HCT116 (cell line): Measurements from ENCODE around the gene SND1. TPM values are rescaled to one million over a fixed set of nuclear protein-coding genes. Genes with fewer than 3 reads are reported as not detected.

Experiments used
- ATAC-seq: fragments of 200-7000 bp; cut with Tn5 transposase; 2 replicates; pipeline ENCODE4 v1.9.1; 2020; ENCODE audit warnings: mild to moderate bottlenecking, moderate library complexity
- BruUV-seq: library from RNA; stranded (reverse); fragments of 400-500 nt; replicated peaks from 2 replicates; lab custom pipeline; 2021; lab: Mats Ljungman, UMichigan
- CTCF ChIA-PET: fragments of 300-600 bp; sonication (Branson Sonifier 250); formaldehyde crosslinking; loops from one replicate; lab custom pipeline; 2021; ENCODE audit warnings: antibody characterized with exemption; lab: Charles Lee
- POLR2A ChIA-PET: fragments of 300-600, 350-600 bp; sonication (Branson Sonifier 250); formaldehyde crosslinking; loops from one replicate; lab custom pipeline; 2021; ENCODE audit warnings: antibody characterized with exemption; lab: Charles Lee
- RAD21 ChIA-PET, 2 experiments: fragments of 300-600 bp; sonication (Branson Sonifier 250); formaldehyde crosslinking; loops; one replicate each; lab custom pipeline; 2023; ENCODE audit warnings: low total read pairs in 2 of 2; ENCODE audit not compliant: uncharacterized antibody in 2 of 2, unreplicated experiment in 2 of 2, low non-redundant PET in 1 of 2; lab: Charles Lee
- DNase-seq: peaks from one replicate; pipeline ENCODE4 v3.0.0-alpha.2; 2010; ENCODE audit warnings: low read depth, low spot score
- H2AFZ ChIP-seq: fragments of 200-600 bp; shearing (Covaris generic), sonication (generic); 2 replicates; pipeline ENCODE4 v1.6.1; 2017; ENCODE audit warnings: low read depth, mixed run types, mixed read lengths, antibody characterized with exemption, low read length; ENCODE audit not compliant: poor library complexity, severe bottlenecking
- H3K27ac ChIP-seq: 2 replicates; pipeline ENCODE4 v1.5.1; 2012; ENCODE audit warnings: low read depth, low read length
- H3K27me3 ChIP-seq: fragments of 200-600 bp; sonication (generic); 2 replicates; pipeline ENCODE4 v1.6.1; 2016; ENCODE audit warnings: mixed run types, low read length, mixed read lengths; ENCODE audit not compliant: insufficient read depth
- H3K36me3 ChIP-seq, 2 experiments: fragments of 200-500 bp in 1 of 2; fragments of 200-600 bp in 1 of 2; sonication (Bioruptor generic) in 1 of 2; sonication (generic) in 1 of 2; 2 replicates each; pipeline versions ENCODE4 v1.5.1 to v1.6.1; 2014 to 2016; ENCODE audit warnings: low read length in 2 of 2, inconsistent platforms in 1 of 2, mixed read lengths in 1 of 2, mixed run types in 1 of 2; ENCODE audit not compliant: insufficient read depth in 2 of 2, control insufficient read depth in 1 of 2
- H3K4me1 ChIP-seq, 2 experiments: fragments of 200-600 bp in 1 of 2; sonication (generic) in 1 of 2; 2 replicates each; pipeline versions ENCODE4 v1.5.1 to v1.6.1; 2012 to 2017; ENCODE audit warnings: low read length in 2 of 2, inconsistent platforms in 1 of 2, mild to moderate bottlenecking in 1 of 2, mixed read lengths in 1 of 2, mixed run types in 1 of 2, moderate library complexity in 1 of 2; ENCODE audit not compliant: insufficient read depth in 2 of 2, control insufficient read depth in 1 of 2
- H3K4me2 ChIP-seq: fragments of 200-600 bp; sonication (generic); 2 replicates; pipeline ENCODE4 v1.6.1; 2017; ENCODE audit warnings: mixed run types, low read length, mixed read lengths
- H3K4me3 ChIP-seq, 2 experiments: fragments of 200-600 bp in 1 of 2; sonication (generic) in 1 of 2; replicated peaks in 1 of 2; 2 replicates each; pipeline ENCODE4 v1.5.1; 2011 to 2016; ENCODE audit warnings: low read length in 2 of 2, control low read depth in 1 of 2, low read depth in 1 of 2, mild to moderate bottlenecking in 1 of 2, mixed read lengths in 1 of 2, mixed run types in 1 of 2
- H3K79me2 ChIP-seq: fragments of 200-600 bp; sonication (generic); 2 replicates; pipeline ENCODE4 v1.6.1; 2017; ENCODE audit warnings: mild to moderate bottlenecking, mixed run types, low read length, moderate library complexity, mixed read lengths; ENCODE audit not compliant: insufficient read depth
- H3K9ac ChIP-seq: fragments of 200-600 bp; sonication (generic); 2 replicates; pipeline ENCODE4 v1.6.1; 2016; ENCODE audit warnings: low read length, mixed read lengths
- H3K9me2 ChIP-seq: fragments of 200-600 bp; sonication (generic), shearing (Covaris generic); 2 replicates; pipeline ENCODE4 v1.6.1; 2017; ENCODE audit warnings: mixed run types, mild to moderate bottlenecking, moderate library complexity; ENCODE audit not compliant: insufficient read depth
- H3K9me3 ChIP-seq, 2 experiments: fragments of 200-500 bp in 1 of 2; fragments of 200-600 bp in 1 of 2; sonication (Bioruptor generic) in 1 of 2; sonication (generic) in 1 of 2; 2 replicates each; pipeline ENCODE4 v1.6.1; 2014 to 2017; ENCODE audit warnings: low read length in 2 of 2, mixed read lengths in 2 of 2, inconsistent platforms in 1 of 2, low read depth in 1 of 2, mild to moderate bottlenecking in 1 of 2, mixed run types in 1 of 2, moderate library complexity in 1 of 2; ENCODE audit not compliant: control insufficient read depth in 1 of 2, insufficient read depth in 1 of 2
- H4K20me1 ChIP-seq: fragments of 200-600 bp; sonication (generic), shearing (Covaris generic); 2 replicates; pipeline ENCODE4 v1.6.1; 2017; ENCODE audit warnings: mixed run types, mild to moderate bottlenecking, moderate library complexity; ENCODE audit not compliant: insufficient read depth
- CBX3 ChIP-seq: IDR thresholded peaks from 2 replicates; pipeline ENCODE4 v1.6.1; 2012; ENCODE audit warnings: low read depth
- CEBPB ChIP-seq: IDR thresholded peaks from 2 replicates; pipeline ENCODE4 v1.6.1; 2012; ENCODE audit warnings: low read depth
- EGR1 ChIP-seq: IDR thresholded peaks from 2 replicates; pipeline ENCODE4 v1.6.1; 2012; ENCODE audit warnings: low read depth
- EZH2 ChIP-seq: fragments of 200-600 bp; sonication (generic); IDR thresholded peaks from 2 replicates; pipeline ENCODE4 v1.6.1; 2017; ENCODE audit warnings: antibody characterized with exemption, mixed run types
- EZH2phosphoT487 ChIP-seq: fragments of 200-600 bp; IDR thresholded peaks from 2 replicates; pipeline ENCODE4 v1.6.1; 2018; ENCODE audit warnings: antibody characterized with exemption, borderline replicate concordance
- FOSL1 ChIP-seq: IDR thresholded peaks from 2 replicates; pipeline ENCODE4 v1.6.1; 2012; ENCODE audit warnings: low read depth
- JUND ChIP-seq: IDR thresholded peaks from 2 replicates; pipeline ENCODE4 v1.6.1; 2012
- MAX ChIP-seq: IDR thresholded peaks from 2 replicates; pipeline ENCODE4 v1.6.1; 2012
- POLR2A ChIP-seq: IDR thresholded peaks from 2 replicates; pipeline ENCODE4 v1.7.0; 2011; ENCODE audit warnings: borderline replicate concordance; ENCODE audit not compliant: insufficient read depth, insufficient read length; ENCODE audit errors: extremely low read depth
- POLR2AphosphoS5 ChIP-seq: IDR thresholded peaks from 2 replicates; pipeline ENCODE4 v1.6.1; 2011; ENCODE audit warnings: mild to moderate bottlenecking, low read depth, low read length, moderate library complexity
- RAD21 ChIP-seq: IDR thresholded peaks from 2 replicates; pipeline ENCODE4 v1.6.1; 2012; ENCODE audit warnings: low read depth, mild to moderate bottlenecking
- REST ChIP-seq: IDR thresholded peaks from 2 replicates; pipeline ENCODE4 v1.6.1; 2012; ENCODE audit warnings: low read depth
- SIN3A ChIP-seq: IDR thresholded peaks from 2 replicates; pipeline ENCODE4 v1.6.1; 2012; ENCODE audit warnings: low read depth
- SRF ChIP-seq: IDR thresholded peaks from 2 replicates; pipeline ENCODE4 v1.6.1; 2012; ENCODE audit warnings: low read depth
- TCF7L2 ChIP-seq: IDR thresholded peaks from 2 replicates; pipeline ENCODE4 v1.7.0; 2011; ENCODE audit warnings: borderline replicate concordance, inconsistent platforms; ENCODE audit not compliant: insufficient read depth, insufficient read length; ENCODE audit errors: extremely low read depth
- YY1 ChIP-seq: IDR thresholded peaks from 2 replicates; pipeline ENCODE4 v1.6.1; 2011; ENCODE audit warnings: low read length, low read depth, moderate library complexity, mild to moderate bottlenecking; ENCODE audit not compliant: insufficient replicate concordance; ENCODE audit errors: extremely low read depth
- ZBTB33 ChIP-seq: IDR thresholded peaks from 2 replicates; pipeline ENCODE4 v1.6.1; 2011; ENCODE audit warnings: mild to moderate bottlenecking, low read length, moderate library complexity; ENCODE audit not compliant: insufficient replicate concordance; ENCODE audit errors: extremely low read depth
- ZFX ChIP-seq: fragments of 450-650 bp; IDR thresholded peaks from 2 replicates; pipeline ENCODE4 v1.6.1; 2017
- intact Hi-C: fragments of 100-400 bp; cut with micrococcal nuclease; formaldehyde crosslinking; loops from 2 replicates; pipeline ENCODE4 v1.10.0; 2022
- total RNA-seq: library from RNA; stranded (reverse); gene quantifications from one replicate; pipeline ENCODE4 v1.2.1, GENCODE V29; 2021; ENCODE audit not compliant: unreplicated experiment

SND1 gene
- total RNA-seq, 1 experiment from 2014 or later: 169 TPM

GRCh38 chr7:127745445-127745844 lies 93.5 kb downstream of the SND1 start (continued):
- TF ChIP-seq ZBTB33 (no peak), TCF7L2 (no peak), EZH2phosphoT487 (no peak), ZFX (no peak), FOSL1 (no peak), REST (no peak), SIN3A (no peak), YY1 (no peak)

GRCh38 chr7:127751062-127751461 lies 99.1 kb downstream of the SND1 start:
- BruUV-seq: no TSS peak
- Histone ChIP-seq H3K27me3 (no peaks in the 10 kb centered on the region), H4K20me1 (peaks cover 12% of the 10 kb centered on the region; the same call in 1 of the 2 replicates), H3K4me3 (no peak overlapping the region), H3K4me2 (no peak overlapping the region), H3K36me3 (no peaks in the 10 kb centered on the region), H2AFZ (no peak overlapping the region), H3K79me2 (peaks cover 98% of the 10 kb centered on the region), H3K9me2 (no peaks in the 10 kb centered on the region), H3K9me3 (no peaks in the 10 kb centered on the region), H3K9ac (no peak overlapping the region), H3K27ac (no peak overlapping the region), H3K4me1 (no peaks in the 10 kb centered on the region)
- CTCF ChIA-PET: no interaction called here
- RAD21 ChIA-PET: no interaction called here
- ATAC-seq (no peak), DNase-seq (no peak)
- POLR2A ChIA-PET: no interaction called here
- no peak for TF ChIP-seq SRF
- TF ChIP-seq POLR2AphosphoS5: no peak
- no peak for TF ChIP-seq TCF7L2
- no peak for TF ChIP-seq POLR2A
- TF ChIP-seq ZBTB33: no peak
- TF ChIP-seq RAD21: no peak
- no peak for TF ChIP-seq ZFX
- no peak for TF ChIP-seq JUND
- no peak for TF ChIP-seq CEBPB
- no peak for TF ChIP-seq EGR1
- TF ChIP-seq MAX: no peak
- no peak for TF ChIP-seq CBX3
- TF ChIP-seq EZH2: no peak
- TF ChIP-seq YY1: no peak
- intact Hi-C loops: no loop called here
